ENCODE results near the gene EP400.

Gene EP400

GRCh38 chr12:131943389-131943788, 6.4 kb upstream of the EP400 start:
- H3K9me3 ChIP-seq (replicated peaks in 1 of 2; ENCODE audit: control insufficient read depth in 2 of 2, insufficient read depth in 1 of 2, low read depth in 1 of 2, low read length in 2 of 2) = peaks cover 0 to 4% of the 10 kb centered on the region in 2 donors
- no peak overlapping the region for H2BK12ac ChIP-seq (ENCODE audit: low read length)
- no peak overlapping the region for H2BK5ac ChIP-seq (ENCODE audit: low read length)
- H3K18ac ChIP-seq (ENCODE audit: low read length) = no peak overlapping the region
- H3K27me3 ChIP-seq (ENCODE audit: control insufficient read depth in 3 of 3, insufficient read depth in 3 of 3, low read depth in 1 of 3, low read length in 3 of 3) = peaks cover 0 to 2% (median 0%) of the 10 kb centered on the region in 3 experiments
- no peak overlapping the region for H3K4me2 ChIP-seq (ENCODE audit: insufficient read depth, low read length, poor library complexity, severe bottlenecking)
- no peak overlapping the region for H3K27ac ChIP-seq (replicated peaks; ENCODE audit: low read length)
- peaks cover 0 to 2% of the 10 kb centered on the region in 2 donors for H3K4me1 ChIP-seq (ENCODE audit: control insufficient read depth in 2 of 2, insufficient read depth in 1 of 2, low read depth in 1 of 2, low read length in 2 of 2)
- H3K79me1 ChIP-seq (ENCODE audit: low read depth, low read length) = peaks cover 6% of the 10 kb centered on the region
- no peak for DNase-seq (ENCODE audit: low spot score)
- peak overlapping the region; percentile 44 for H3K14ac ChIP-seq (ENCODE audit: low read length)
- no peak overlapping the region for H3K9ac ChIP-seq (ENCODE audit: low read depth, low read length, poor library complexity)
- H3K36me3 ChIP-seq (replicated peaks in 1 of 2; ENCODE audit: control insufficient read depth in 2 of 2, insufficient read depth in 2 of 2, low read length in 2 of 2) = peaks cover 36 to 62% of the 10 kb centered on the region in 2 donors
- peak overlapping the region; percentile 89 for H4K8ac ChIP-seq (ENCODE audit: low read depth, low read length)
- H2AFZ ChIP-seq (ENCODE audit: low read length) = no peak overlapping the region
- no CpG with 5 or more reads among the region's 8 CpGs for WGBS, 2 donors (ENCODE audit: extremely low coverage in 2 of 2, insufficient read length in 2 of 2, insufficient replicate concordance in 1 of 2)
- H3K4ac ChIP-seq (ENCODE audit: low read length) = no peak overlapping the region
- H3K23ac ChIP-seq (ENCODE audit: low read depth, low read length, poor library complexity) = no peak overlapping the region
- no peak overlapping the region for H2BK120ac ChIP-seq (ENCODE audit: low read depth, low read length)
- H3K4me3 ChIP-seq (ENCODE audit: low read length in 2 of 2) = no peak overlapping the region
- H2AK5ac ChIP-seq (ENCODE audit: low read depth, low read length) = no peak overlapping the region
- no peak overlapping the region for H2BK15ac ChIP-seq (ENCODE audit: low read length)
- H4K91ac ChIP-seq (ENCODE audit: low read depth, low read length, poor library complexity) = no peak overlapping the region

- H3K79me1 ChIP-seq (ENCODE audit: low read depth, low read length) = peaks cover 6% of the 10 kb centered on the region
- no peak overlapping the region for H2BK120ac ChIP-seq (ENCODE audit: low read depth, low read length)
- H3K36me3 ChIP-seq (replicated peaks in 1 of 2; ENCODE audit: control insufficient read depth in 2 of 2, insufficient read depth in 2 of 2, low read length in 2 of 2) = peaks cover 36 to 60% of the 10 kb centered on the region in 2 donors
- H3K4me2 ChIP-seq (ENCODE audit: insufficient read depth, low read length, poor library complexity, severe bottlenecking) = no peak overlapping the region
- DNase-seq (ENCODE audit: low spot score) = no peak
- H4K8ac ChIP-seq (ENCODE audit: low read depth, low read length) = no peak overlapping the region
- H3K27me3 ChIP-seq (ENCODE audit: control insufficient read depth in 3 of 3, insufficient read depth in 3 of 3, low read depth in 1 of 3, low read length in 3 of 3) = peaks cover 0 to 2% (median 0%) of the 10 kb centered on the region in 3 experiments
- no CpG with 5 or more reads among the region's 10 CpGs for WGBS, 2 donors (ENCODE audit: extremely low coverage in 2 of 2, insufficient read length in 2 of 2, insufficient replicate concordance in 1 of 2)
- peaks cover 0 to 4% of the 10 kb centered on the region in 2 donors for H3K9me3 ChIP-seq (replicated peaks in 1 of 2; ENCODE audit: control insufficient read depth in 2 of 2, insufficient read depth in 1 of 2, low read depth in 1 of 2, low read length in 2 of 2)
- no peak overlapping the region for H3K14ac ChIP-seq (ENCODE audit: low read length)
- peaks cover 0 to 2% of the 10 kb centered on the region in 2 donors for H3K4me1 ChIP-seq (ENCODE audit: control insufficient read depth in 2 of 2, insufficient read depth in 1 of 2, low read depth in 1 of 2, low read length in 2 of 2)
- H2BK15ac ChIP-seq (ENCODE audit: low read length) = no peak overlapping the region
- H3K23ac ChIP-seq (ENCODE audit: low read depth, low read length, poor library complexity) = no peak overlapping the region
- no peak overlapping the region for H3K9ac ChIP-seq (ENCODE audit: low read depth, low read length, poor library complexity)
- no peak overlapping the region for H3K18ac ChIP-seq (ENCODE audit: low read length)
- no peak overlapping the region for H3K4me3 ChIP-seq (ENCODE audit: low read length in 2 of 2)
- no peak overlapping the region for H2BK5ac ChIP-seq (ENCODE audit: low read length)
- no peak overlapping the region for H4K91ac ChIP-seq (ENCODE audit: low read depth, low read length, poor library complexity)
- no peak overlapping the region for H2BK12ac ChIP-seq (ENCODE audit: low read length)
- no peak overlapping the region for H2AK5ac ChIP-seq (ENCODE audit: low read depth, low read length)
- H3K27ac ChIP-seq (replicated peaks; ENCODE audit: low read length) = no peak overlapping the region
- no peak overlapping the region for H3K4ac ChIP-seq (ENCODE audit: low read length)
- no peak overlapping the region for H2AFZ ChIP-seq (ENCODE audit: low read length)
Measured at GRCh38 chr12:131943876-131944275, 5.9 kb upstream of the EP400 start.

- Histone ChIP-seq H3K27me3 (ENCODE audit: control insufficient read depth in 3 of 3, insufficient read depth in 3 of 3, low read depth in 1 of 3, low read length in 3 of 3) (peaks cover 0 to 2% (median 0%) of the 10 kb centered on the region in 3 experiments), H3K36me3 (replicated peaks in 1 of 2; ENCODE audit: control insufficient read depth in 2 of 2, insufficient read depth in 2 of 2, low read length in 2 of 2) (peaks cover 35 to 52% of the 10 kb centered on the region in 2 donors), H2AFZ (ENCODE audit: low read length) (no peak overlapping the region), H3K4me1 (ENCODE audit: control insufficient read depth in 2 of 2, insufficient read depth in 1 of 2, low read depth in 1 of 2, low read length in 2 of 2) (peaks cover 0 to 2% of the 10 kb centered on the region in 2 donors), H2BK120ac (ENCODE audit: low read depth, low read length) (no peak overlapping the region), H3K14ac (ENCODE audit: low read length) (peak overlapping the region; percentile 71), H3K23ac (ENCODE audit: low read depth, low read length, poor library complexity) (peak overlapping the region; percentile 99), H2BK5ac (ENCODE audit: low read length) (peak overlapping the region; percentile 39), H3K4me2 (ENCODE audit: insufficient read depth, low read length, poor library complexity, severe bottlenecking) (no peak overlapping the region), H3K9me3 (replicated peaks in 1 of 2; ENCODE audit: control insufficient read depth in 2 of 2, insufficient read depth in 1 of 2, low read depth in 1 of 2, low read length in 2 of 2) (peaks cover 0 to 4% of the 10 kb centered on the region in 2 donors), H3K9ac (ENCODE audit: low read depth, low read length, poor library complexity) (no peak overlapping the region), H4K8ac (ENCODE audit: low read depth, low read length) (no peak overlapping the region), H2BK15ac (ENCODE audit: low read length) (no peak overlapping the region), H4K91ac (ENCODE audit: low read depth, low read length, poor library complexity) (peak overlapping the region; percentile 24), H2BK12ac (ENCODE audit: low read length) (no peak overlapping the region), H3K18ac (ENCODE audit: low read length) (no peak overlapping the region), H3K79me1 (ENCODE audit: low read depth, low read length) (peaks cover 6% of the 10 kb centered on the region), H3K27ac (replicated peaks; ENCODE audit: low read length) (no peak overlapping the region), H3K4me3 (ENCODE audit: low read length in 2 of 2) (no peak overlapping the region), H3K4ac (ENCODE audit: low read length) (no peak overlapping the region), H2AK5ac (ENCODE audit: low read depth, low read length) (peak overlapping the region; percentile 46)
- no peak for DNase-seq (ENCODE audit: low spot score)
- no CpG with 5 or more reads among the region's 35 CpGs for WGBS, 2 donors (ENCODE audit: extremely low coverage in 2 of 2, insufficient read length in 2 of 2, insufficient replicate concordance in 1 of 2)
Measured at GRCh38 chr12:131944601-131945251, 5.0 kb upstream of the EP400 start.

DNA sequence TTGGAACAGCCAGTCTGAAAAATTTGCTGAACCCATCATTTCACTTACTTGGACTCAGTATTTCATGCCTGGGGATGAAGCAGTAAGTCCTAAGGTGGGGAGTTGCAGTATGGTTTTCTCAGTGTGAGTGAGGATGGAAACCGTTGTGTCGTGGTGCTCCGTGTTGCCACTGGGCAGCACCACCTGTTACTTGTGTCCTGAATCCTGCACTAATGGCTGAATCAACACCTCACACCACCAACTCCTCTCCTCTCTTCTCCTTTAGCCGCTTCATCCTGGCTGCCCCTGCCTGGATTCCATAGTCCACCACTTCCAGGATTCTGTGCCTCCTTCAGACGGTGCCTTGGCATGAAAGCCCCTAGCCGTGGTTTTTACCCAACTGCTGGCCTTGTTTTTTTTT, 3.0 kb upstream of the EP400 start:
- no peak overlapping the region for H2BK120ac ChIP-seq (ENCODE audit: low read depth, low read length)
- no peak overlapping the region for H4K8ac ChIP-seq (ENCODE audit: low read depth, low read length)
- H2AK5ac ChIP-seq (ENCODE audit: low read depth, low read length) = no peak overlapping the region
- no peak overlapping the region for H2AFZ ChIP-seq (ENCODE audit: low read length)
- DNase-seq (ENCODE audit: low spot score) = no peak
- peaks cover 2% of the 10 kb centered on the region in 2 donors for H3K4me1 ChIP-seq (ENCODE audit: control insufficient read depth in 2 of 2, insufficient read depth in 1 of 2, low read depth in 1 of 2, low read length in 2 of 2)
- peaks cover 9% of the 10 kb centered on the region for H3K79me1 ChIP-seq (ENCODE audit: low read depth, low read length)
- peaks cover 0 to 4% of the 10 kb centered on the region in 2 donors for H3K9me3 ChIP-seq (replicated peaks in 1 of 2; ENCODE audit: control insufficient read depth in 2 of 2, insufficient read depth in 1 of 2, low read depth in 1 of 2, low read length in 2 of 2)
- H4K91ac ChIP-seq (ENCODE audit: low read depth, low read length, poor library complexity) = no peak overlapping the region
- H3K4me2 ChIP-seq (ENCODE audit: insufficient read depth, low read length, poor library complexity, severe bottlenecking) = no peak overlapping the region
- no peak overlapping the region for H3K18ac ChIP-seq (ENCODE audit: low read length)
- H3K27me3 ChIP-seq (ENCODE audit: control insufficient read depth in 3 of 3, insufficient read depth in 3 of 3, low read depth in 1 of 3, low read length in 3 of 3) = peaks cover 0 to 2% (median 0%) of the 10 kb centered on the region in 3 experiments
- no peak overlapping the region for H3K9ac ChIP-seq (ENCODE audit: low read depth, low read length, poor library complexity)
- H2BK15ac ChIP-seq (ENCODE audit: low read length) = no peak overlapping the region
- H3K14ac ChIP-seq (ENCODE audit: low read length) = no peak overlapping the region
- no peak overlapping the region for H3K23ac ChIP-seq (ENCODE audit: low read depth, low read length, poor library complexity)
- no peak overlapping the region for H2BK12ac ChIP-seq (ENCODE audit: low read length)
- no peak overlapping the region for H2BK5ac ChIP-seq (ENCODE audit: low read length)
- WGBS, 2 donors (ENCODE audit: extremely low coverage in 2 of 2, insufficient read length in 2 of 2, insufficient replicate concordance in 1 of 2) = no CpG with 5 or more reads among the region's 6 CpGs
- no peak overlapping the region for H3K4me3 ChIP-seq (ENCODE audit: low read length in 2 of 2)
- H3K4ac ChIP-seq (ENCODE audit: low read length) = no peak overlapping the region
- H3K36me3 ChIP-seq (replicated peaks in 1 of 2; ENCODE audit: control insufficient read depth in 2 of 2, insufficient read depth in 2 of 2, low read length in 2 of 2) = peaks cover 22 to 34% of the 10 kb centered on the region in 2 donors
- no peak overlapping the region for H3K27ac ChIP-seq (replicated peaks; ENCODE audit: low read length)
